ENCODE results near the gene CFAP58. TPM values are rescaled to one million over a fixed set of nuclear protein-coding genes. Genes with fewer than 3 reads are reported as not detected.

The CFAP58 gene
- total RNA-seq, 1 donor from 2014 or later: 0.62 TPM

- no peak for DNase-seq
These were observed 30.5 kb upstream of the CFAP58 start for GRCh38 chr10:104323085-104323484.

- DNase-seq: no peak
These were observed 29.9 kb upstream of the CFAP58 start for GRCh38 chr10:104323760-104324201.

GRCh38 chr10:104324221-104324686, 29.4 kb upstream of the CFAP58 start:
- DNase-seq: no peak

- no peak for DNase-seq
These were observed 28.7 kb upstream of the CFAP58 start for GRCh38 chr10:104324931-104325330.

GRCh38 chr10:104325436-104326435, 27.9 kb upstream of the CFAP58 start:
- DNase-seq: no peak

GRCh38 chr10:104326991-104327610, 26.5 kb upstream of the CFAP58 start:
- no peak for DNase-seq

- DNase-seq: peak; percentile 79
These were observed 25.6 kb upstream of the CFAP58 start for GRCh38 chr10:104327745-104328645.

- DNase-seq: no peak
These were observed 25.1 kb upstream of the CFAP58 start for GRCh38 chr10:104328646-104328895.

GRCh38 chr10:104328896-104329710, 24.5 kb upstream of the CFAP58 start:
- DNase-seq: peak; percentile 84

GRCh38 chr10:104329735-104330134, 23.9 kb upstream of the CFAP58 start:
- no peak for DNase-seq

- DNase-seq: peak; percentile 89
These were observed 23.2 kb upstream of the CFAP58 start for GRCh38 chr10:104330168-104331110.

- peak; percentile 72 for DNase-seq
These were observed 22.3 kb upstream of the CFAP58 start for GRCh38 chr10:104331208-104331838.

GRCh38 chr10:104332243-104333031, 21.2 kb upstream of the CFAP58 start:
- DNase-seq: no peak

GRCh38 chr10:104333032-104333727, 20.5 kb upstream of the CFAP58 start:
- no peak for DNase-seq

GRCh38 chr10:104333728-104334373, 19.8 kb upstream of the CFAP58 start:
- DNase-seq: no peak

- DNase-seq: no peak
These were observed 19.1 kb upstream of the CFAP58 start for GRCh38 chr10:104334561-104334960.

- DNase-seq: no peak
These were observed 18.5 kb upstream of the CFAP58 start for GRCh38 chr10:104334965-104335650.
